ENCODE measurements around the gene MB. TPM values are rescaled to one million over a fixed set of nuclear protein-coding genes. Genes with fewer than 3 reads are reported as not detected.
A peak's percentile ranks its signal among the peaks of the same experiment; 100 is the strongest.

The MB gene
- total RNA-seq, 1 experiment from 2014 or later: 0.30 TPM

DNA sequence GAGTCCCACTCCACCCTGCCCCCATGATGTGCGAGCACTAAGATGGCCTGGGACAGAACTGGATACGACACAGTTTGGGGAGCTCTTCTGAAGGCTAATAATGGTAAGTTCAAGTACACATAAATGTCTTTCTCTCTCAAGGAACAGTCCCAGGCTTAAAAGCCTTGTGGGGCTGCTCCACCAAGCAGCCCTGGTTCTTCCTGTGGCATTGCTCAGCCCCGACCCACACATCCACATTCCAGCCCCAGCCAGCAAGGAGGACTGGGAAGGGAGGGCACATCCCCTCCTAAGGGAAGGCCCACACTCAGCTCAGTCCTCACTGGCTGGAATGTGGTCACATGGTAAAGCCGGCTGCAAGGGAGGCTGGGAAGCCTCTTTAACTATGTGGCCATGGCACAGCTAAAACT, 13.3 kb upstream of the MB start:
- intact Hi-C loops (cut with micrococcal nuclease; ENCODE audit: unreplicated experiment): no loop called here
- POLR2A ChIA-PET (ENCODE audit: low non-redundant PET): interaction anchor here (0.6 to 0.7 kb wide), 2 partner anchors 19 to 33 kb away, joined by 3 read pairs; no protein-coding TSS in a partner anchor

DNA sequence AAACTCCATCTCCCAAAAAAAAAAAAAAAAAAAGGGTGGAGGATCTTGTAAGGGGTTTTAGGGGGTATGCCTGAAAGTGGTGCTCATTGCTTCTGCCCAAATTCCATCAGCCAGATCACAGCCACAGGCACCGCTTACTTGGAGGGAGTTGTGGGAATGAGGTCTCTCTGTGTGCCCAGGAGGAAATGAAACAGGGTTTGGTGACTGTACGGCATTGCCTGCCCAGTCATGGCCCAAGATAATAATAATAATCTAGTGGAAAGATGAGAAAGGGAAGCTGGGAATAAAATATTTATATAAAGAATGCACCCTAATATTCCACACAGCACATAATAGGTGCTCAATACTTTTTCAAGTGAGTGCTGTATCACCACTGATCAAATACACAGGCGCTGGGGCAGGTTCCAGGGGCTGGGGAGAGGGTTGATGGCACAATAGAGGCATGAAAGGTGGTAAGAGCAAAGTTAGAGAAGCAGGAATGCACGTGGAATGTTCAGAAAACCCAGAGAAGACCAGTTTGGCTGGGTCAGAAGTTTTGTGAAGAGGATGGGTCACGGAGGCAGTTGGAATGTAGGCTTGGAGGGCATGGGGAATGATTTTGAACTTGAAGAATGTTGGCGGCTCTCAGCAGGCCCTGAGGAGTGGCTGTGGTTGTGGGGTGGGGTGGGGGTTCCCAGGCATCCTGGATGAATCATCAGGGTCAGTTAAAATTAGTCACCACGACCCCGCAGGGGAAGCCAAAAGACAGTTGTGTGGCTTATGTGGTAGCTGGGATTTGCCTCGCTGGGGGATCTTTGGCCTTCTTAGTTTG, 12.5 kb upstream of the MB start:
- TF ChIP-seq, protein P1, sequence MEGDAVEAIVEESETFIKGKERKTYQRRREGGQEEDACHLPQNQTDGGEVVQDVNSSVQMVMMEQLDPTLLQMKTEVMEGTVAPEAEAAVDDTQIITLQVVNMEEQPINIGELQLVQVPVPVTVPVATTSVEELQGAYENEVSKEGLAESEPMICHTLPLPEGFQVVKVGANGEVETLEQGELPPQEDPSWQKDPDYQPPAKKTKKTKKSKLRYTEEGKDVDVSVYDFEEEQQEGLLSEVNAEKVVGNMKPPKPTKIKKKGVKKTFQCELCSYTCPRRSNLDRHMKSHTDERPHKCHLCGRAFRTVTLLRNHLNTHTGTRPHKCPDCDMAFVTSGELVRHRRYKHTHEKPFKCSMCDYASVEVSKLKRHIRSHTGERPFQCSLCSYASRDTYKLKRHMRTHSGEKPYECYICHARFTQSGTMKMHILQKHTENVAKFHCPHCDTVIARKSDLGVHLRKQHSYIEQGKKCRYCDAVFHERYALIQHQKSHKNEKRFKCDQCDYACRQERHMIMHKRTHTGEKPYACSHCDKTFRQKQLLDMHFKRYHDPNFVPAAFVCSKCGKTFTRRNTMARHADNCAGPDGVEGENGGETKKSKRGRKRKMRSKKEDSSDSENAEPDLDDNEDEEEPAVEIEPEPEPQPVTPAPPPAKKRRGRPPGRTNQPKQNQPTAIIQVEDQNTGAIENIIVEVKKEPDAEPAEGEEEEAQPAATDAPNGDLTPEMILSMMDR (conservative IDR thresholded peaks at IDR 0.05; ENCODE audit: low read depth, low read length): no peak
- no peak for TF ChIP-seq EZH2 (IDR thresholded peaks at IDR 0.05; ENCODE audit: borderline replicate concordance, low read depth, low read length, poor library complexity, severe bottlenecking)
- peak; percentile 70 for DNase-seq (ENCODE audit: low spot score)
- no peaks in the 10 kb centered on the region for H3K27me3 ChIP-seq (replicated peaks; ENCODE audit: insufficient read depth, low read depth, low read length, poor library complexity)
- ChIA-PET POLR2A (ENCODE audit: low non-redundant PET) (interaction anchor here (0.7 kb wide), 1 partner anchor 18 kb away, joined by 3 read pairs; no protein-coding TSS in a partner anchor), CTCF (interaction anchor here (0.5 to 1.1 kb wide), 3 partner anchors 99 to 436 kb away, joined by 3 to 5 read pairs (median 5); no protein-coding TSS in a partner anchor)
- H3K4me3 ChIP-seq (ENCODE audit: low read depth, low read length, poor library complexity, severe bottlenecking): no peak overlapping the region
- intact Hi-C loops (cut with micrococcal nuclease; ENCODE audit: unreplicated experiment): loop anchor here (5.0 kb wide), 1 partner anchor 208 kb away; no protein-coding TSS in a partner anchor
- H3K27ac ChIP-seq (ENCODE audit: low read depth, low read length, poor library complexity, severe bottlenecking): peak overlapping the region; percentile 43
- BruUV-seq (replicated peaks): no TSS peak
- no peaks in the 10 kb centered on the region for H3K36me3 ChIP-seq (ENCODE audit: insufficient read depth, low read length, poor library complexity, severe bottlenecking)
- H3K4me1 ChIP-seq (ENCODE audit: insufficient read depth, low read length, poor library complexity, severe bottlenecking): peaks cover 10% of the 10 kb centered on the region
- no peaks in the 10 kb centered on the region for H3K9me3 ChIP-seq (ENCODE audit: low read depth, low read length, poor library complexity, severe bottlenecking)

More for the DNA sequence above, 13.3 kb upstream of the MB start:
- Histone ChIP-seq H3K4me3 (ENCODE audit: low read depth, low read length, poor library complexity, severe bottlenecking) (no peak overlapping the region), H3K27ac (ENCODE audit: low read depth, low read length, poor library complexity, severe bottlenecking) (no peak overlapping the region), H3K36me3 (ENCODE audit: insufficient read depth, low read length, poor library complexity, severe bottlenecking) (no peaks in the 10 kb centered on the region), H3K9me3 (ENCODE audit: low read depth, low read length, poor library complexity, severe bottlenecking) (no peaks in the 10 kb centered on the region), H3K4me1 (ENCODE audit: insufficient read depth, low read length, poor library complexity, severe bottlenecking) (peaks cover 10% of the 10 kb centered on the region), H3K27me3 (replicated peaks; ENCODE audit: insufficient read depth, low read depth, low read length, poor library complexity) (no peaks in the 10 kb centered on the region)
- TF ChIP-seq EZH2 (IDR thresholded peaks at IDR 0.05; ENCODE audit: borderline replicate concordance, low read depth, low read length, poor library complexity, severe bottlenecking): no peak
- TF ChIP-seq, protein P1 (conservative IDR thresholded peaks at IDR 0.05; ENCODE audit: low read depth, low read length): no peak
- DNase-seq (ENCODE audit: low spot score): peak; percentile 54
- BruUV-seq (replicated peaks): no TSS peak
- CTCF ChIA-PET: interaction anchor here (0.5 to 0.6 kb wide), 2 partner anchors 98 to 151 kb away, joined by 5 read pairs; no protein-coding TSS in a partner anchor

DNA sequence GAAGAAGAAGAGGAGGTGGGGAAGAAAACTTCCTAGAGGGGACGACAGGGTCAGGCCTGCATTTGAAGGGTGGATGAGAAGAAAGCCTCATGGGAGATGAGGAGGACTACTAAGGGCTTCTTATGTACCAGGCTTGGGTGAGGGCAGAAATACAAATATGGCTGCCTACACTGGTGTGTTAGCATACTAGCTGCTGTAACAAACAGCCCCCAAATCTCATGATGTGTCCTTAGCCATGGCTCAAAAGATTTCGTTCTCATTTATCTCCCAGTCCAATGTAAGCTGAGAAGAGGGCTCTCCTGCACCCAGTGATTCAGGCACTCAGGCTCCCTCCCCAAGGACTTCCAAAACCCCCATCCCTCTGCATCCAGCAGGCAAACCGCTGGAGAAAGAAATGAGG, 11.6 kb upstream of the MB start:
- no peaks in the 10 kb centered on the region for H3K9me3 ChIP-seq (ENCODE audit: low read depth, low read length, poor library complexity, severe bottlenecking)
- TF ChIP-seq EZH2 (IDR thresholded peaks at IDR 0.05; ENCODE audit: borderline replicate concordance, low read depth, low read length, poor library complexity, severe bottlenecking): no peak
- TF ChIP-seq, protein P1 (conservative IDR thresholded peaks at IDR 0.05; ENCODE audit: low read depth, low read length): no peak
- H3K27me3 ChIP-seq (replicated peaks; ENCODE audit: insufficient read depth, low read depth, low read length, poor library complexity): no peaks in the 10 kb centered on the region
- H3K4me3 ChIP-seq (ENCODE audit: low read depth, low read length, poor library complexity, severe bottlenecking): no peak overlapping the region
- POLR2A ChIA-PET (ENCODE audit: low non-redundant PET): no interaction called here
- peaks cover 10% of the 10 kb centered on the region for H3K4me1 ChIP-seq (ENCODE audit: insufficient read depth, low read length, poor library complexity, severe bottlenecking)
- CTCF ChIA-PET: interaction anchor here (1.1 kb wide), 1 partner anchor 437 kb away, joined by 3 read pairs; no protein-coding TSS in a partner anchor
- H3K36me3 ChIP-seq (ENCODE audit: insufficient read depth, low read length, poor library complexity, severe bottlenecking): no peaks in the 10 kb centered on the region
- DNase-seq (ENCODE audit: low spot score): no peak
- no TSS peak for BruUV-seq (replicated peaks)
- no peak overlapping the region for H3K27ac ChIP-seq (ENCODE audit: low read depth, low read length, poor library complexity, severe bottlenecking)
- intact Hi-C loops (cut with micrococcal nuclease; ENCODE audit: unreplicated experiment): loop anchor here (5.0 kb wide), 1 partner anchor 209 kb away; no protein-coding TSS in a partner anchor
